ENCODE results near the gene RTTN.

GRCh38 chr18:70126832-70127231 lies 78.7 kb downstream of the RTTN start:
- TF ChIP-seq CTCF (IDR thresholded peaks at IDR 0.05) = no peak
- TF ChIP-seq POLR2A (IDR thresholded peaks at IDR 0.05) = no peak
